OCI-LY1 (cell line): ENCODE measurements around the gene KIF13A.
"Not testable (repeated sequence)": the region's sequence is repeated elsewhere in the genome, so short reads cannot be mapped to it uniquely, and the experiment has no call there.

Experiments
- H2AFZ ChIP-seq: fragments of 200-600 bp; sonication (generic), shearing (Covaris generic); 2 replicates; pipeline ENCODE4 v1.6.0; 2014; ENCODE audit warnings: antibody characterized with exemption, mild to moderate bottlenecking, low read length
- H3F3A ChIP-seq: fragments of 200-600 bp; sonication (generic), shearing (Covaris generic); 2 replicates; pipeline ENCODE4 v1.6.0; 2014; ENCODE audit warnings: mild to moderate bottlenecking, antibody characterized with exemption, low read length, moderate library complexity; ENCODE audit not compliant: insufficient read depth
- H3K27ac ChIP-seq: fragments of 200-600 bp; sonication (generic); 2 replicates; pipeline ENCODE4 v1.5.1; 2014; ENCODE audit warnings: low read length, mixed run types, mild to moderate bottlenecking, low read depth; ENCODE audit not compliant: poor library complexity, severe bottlenecking
- H3K27me3 ChIP-seq: fragments of 200-600 bp; sonication (generic); 2 replicates; pipeline ENCODE4 v1.6.0; 2014; ENCODE audit warnings: antibody characterized with exemption, mild to moderate bottlenecking, low read length, moderate library complexity; ENCODE audit not compliant: insufficient read depth
- H3K36me3 ChIP-seq: fragments of 200-600 bp; sonication (generic); 2 replicates; pipeline ENCODE4 v1.6.1; 2014; ENCODE audit warnings: mild to moderate bottlenecking, antibody characterized with exemption, low read length, moderate library complexity, mixed read lengths; ENCODE audit not compliant: insufficient read depth
- H3K4me1 ChIP-seq: fragments of 200-600 bp; sonication (generic); 2 replicates; pipeline ENCODE4 v1.5.1; 2014; ENCODE audit warnings: mild to moderate bottlenecking, low read length, moderate library complexity; ENCODE audit not compliant: insufficient read depth, severe bottlenecking
- H3K4me2 ChIP-seq: fragments of 200-600 bp; sonication (generic), shearing (Covaris generic); 2 replicates; pipeline ENCODE4 v1.6.1; 2014; ENCODE audit warnings: low read length
- H3K4me3 ChIP-seq: fragments of 200-600 bp; sonication (generic); 2 replicates; pipeline ENCODE4 v1.5.1; 2014; ENCODE audit warnings: low read length, low read depth, mild to moderate bottlenecking, mixed read lengths; ENCODE audit not compliant: poor library complexity, severe bottlenecking
- H3K79me2 ChIP-seq: fragments of 200-600 bp; shearing (Covaris generic); 2 replicates; pipeline ENCODE4 v1.6.1; 2016; ENCODE audit warnings: mixed run types, low read length, mixed read lengths; ENCODE audit not compliant: insufficient read depth
- H3K9ac ChIP-seq: fragments of 200-600 bp; sonication (generic), shearing (Covaris generic); 2 replicates; pipeline ENCODE4 v1.6.1; 2014; ENCODE audit warnings: mild to moderate bottlenecking, low read length, mixed read lengths
- H3K9me2 ChIP-seq: fragments of 200-600 bp; sonication (generic), shearing (Covaris generic); 2 replicates; pipeline ENCODE4 v1.6.1; 2014; ENCODE audit warnings: low read depth, mild to moderate bottlenecking, low read length, mixed read lengths
- H3K9me3 ChIP-seq: fragments of 200-600 bp; shearing (Covaris generic); 2 replicates; pipeline ENCODE4 v1.6.1; 2014; ENCODE audit warnings: low read length, mixed read lengths
- H4K20me1 ChIP-seq: fragments of 200-600 bp; sonication (generic), shearing (Covaris generic); 2 replicates; pipeline ENCODE4 v1.6.0; 2016; ENCODE audit warnings: mild to moderate bottlenecking, low read length; ENCODE audit not compliant: insufficient read depth
- CTCF ChIP-seq: fragments of 200-600 bp; sonication (generic), shearing (Covaris generic); IDR thresholded peaks from 2 replicates; pipeline ENCODE4 v1.5.1; 2017; ENCODE audit warnings: mild to moderate bottlenecking, antibody characterized with exemption, low read length, moderate library complexity, mixed read lengths
- EZH2 ChIP-seq: fragments of 200-600 bp; sonication (generic), shearing (Covaris generic); IDR thresholded peaks from 2 replicates; pipeline ENCODE4 v1.8.0; 2017; ENCODE audit warnings: borderline replicate concordance, mixed run types, mild to moderate bottlenecking, antibody characterized with exemption, low read length, moderate library complexity, mixed read lengths

KIF13A gene

DNA sequence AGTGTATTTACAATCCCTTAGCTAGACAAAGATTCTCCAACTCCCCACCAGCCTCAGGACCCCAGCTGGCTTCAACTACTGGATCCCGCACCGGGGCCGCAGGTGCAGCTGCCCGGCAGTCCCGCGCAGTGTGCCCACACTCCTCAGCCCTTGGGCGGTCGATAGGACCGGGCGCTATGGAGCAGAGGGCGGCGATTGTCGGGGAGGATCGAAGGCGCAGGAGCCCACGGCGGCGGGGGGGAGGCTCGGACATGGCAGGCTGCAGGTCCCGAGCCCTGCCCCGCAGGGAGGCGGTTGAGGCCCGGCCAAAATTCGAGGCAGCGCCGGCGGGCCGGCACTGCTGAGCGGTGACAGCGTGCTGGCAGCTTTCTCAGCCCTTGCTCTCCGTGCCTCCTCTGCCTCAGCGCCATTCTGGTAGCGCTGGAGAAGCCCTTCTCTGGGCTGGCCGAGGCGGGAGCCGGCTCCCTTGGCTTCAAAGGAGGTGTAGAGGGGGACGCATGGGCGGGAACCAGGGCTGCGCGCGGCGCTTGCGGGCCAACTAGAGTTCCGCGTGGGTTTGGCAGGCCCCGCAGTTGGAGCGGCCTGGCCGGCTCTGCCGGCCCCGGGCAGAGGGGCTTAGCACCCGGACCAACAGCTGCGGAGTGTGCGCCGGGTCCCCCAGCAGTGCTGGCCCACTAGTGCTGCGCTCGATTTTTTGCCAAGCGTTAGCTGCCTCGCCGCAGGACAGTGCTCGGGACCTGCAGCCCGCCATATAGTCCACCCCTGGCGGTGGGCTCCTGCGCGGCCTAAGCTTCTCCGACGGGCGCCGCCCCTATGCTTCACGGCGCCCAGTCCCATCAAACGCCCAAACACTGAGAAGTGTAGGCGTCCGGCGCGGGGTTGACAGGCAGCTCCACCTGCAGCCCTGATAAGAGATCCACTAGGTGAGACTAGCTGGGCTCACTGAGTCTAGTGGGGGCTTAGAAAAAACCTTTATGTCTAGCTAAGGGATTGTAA, 32.4 kb upstream of the KIF13A start:
- Histone ChIP-seq H3K79me2 (no peaks in the 10 kb centered on the region), H3K27me3 (no peaks in the 10 kb centered on the region), H3K9me2 (no peaks in the 10 kb centered on the region), H3K27ac (no peak overlapping the region), H4K20me1 (no peaks in the 10 kb centered on the region), H3K9me3 (no peaks in the 10 kb centered on the region), H3K9ac (no peak overlapping the region), H3K4me1 (no peaks in the 10 kb centered on the region), H3K4me2 (no peak overlapping the region), H3F3A (no peaks in the 10 kb centered on the region), H2AFZ (no peak overlapping the region), H3K36me3 (no peaks in the 10 kb centered on the region), H3K4me3 (no peak overlapping the region)
- no peak for TF ChIP-seq EZH2
- no peak for TF ChIP-seq CTCF

GRCh38 chr6:18019133-18019532, 31.7 kb upstream of the KIF13A start:
- not testable (repeated sequence) for H2AFZ ChIP-seq, H3K4me2 ChIP-seq

DNA sequence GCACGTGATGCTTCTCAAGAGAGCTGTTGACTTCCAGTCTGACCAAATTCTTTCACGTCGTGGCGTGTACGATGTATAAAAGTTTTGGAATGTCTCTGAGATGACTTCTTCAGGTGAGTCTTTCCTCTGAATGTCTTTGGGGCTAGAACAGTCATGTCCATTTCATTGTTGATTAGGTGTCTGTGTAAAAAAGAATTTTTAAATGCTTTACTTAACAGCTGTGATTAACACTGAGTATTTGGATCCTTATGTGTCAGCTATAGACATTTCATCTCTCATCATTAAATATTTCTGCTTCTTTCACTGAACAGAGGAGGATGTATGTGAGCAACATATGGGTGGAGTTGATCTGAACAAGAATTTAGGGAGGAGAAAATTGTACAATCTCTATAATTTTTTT, 29.3 kb upstream of the KIF13A start:
- H3K4me2 ChIP-seq = no peak overlapping the region
- no peaks in the 10 kb centered on the region for H3F3A ChIP-seq
- no peaks in the 10 kb centered on the region for H4K20me1 ChIP-seq
- H2AFZ ChIP-seq = no peak overlapping the region
- H3K36me3 ChIP-seq = no peaks in the 10 kb centered on the region
- no peak overlapping the region for H3K9ac ChIP-seq
- no peaks in the 10 kb centered on the region for H3K79me2 ChIP-seq
- no peaks in the 10 kb centered on the region for H3K27me3 ChIP-seq
- no peaks in the 10 kb centered on the region for H3K9me3 ChIP-seq
- H3K9me2 ChIP-seq = no peaks in the 10 kb centered on the region
- TF ChIP-seq CTCF (no peak), EZH2 (no peak)
- no peak overlapping the region for H3K27ac ChIP-seq
- H3K4me3 ChIP-seq = no peak overlapping the region
- no peaks in the 10 kb centered on the region for H3K4me1 ChIP-seq

More at GRCh38 chr6:18019133-18019532, 31.7 kb upstream of the KIF13A start:
- not testable (repeated sequence) for H4K20me1 ChIP-seq, H3F3A ChIP-seq, H3K4me3 ChIP-seq, H3K36me3 ChIP-seq, H3K9me3 ChIP-seq, H3K9ac ChIP-seq, H3K79me2 ChIP-seq, H3K27me3 ChIP-seq, H3K4me1 ChIP-seq, H3K9me2 ChIP-seq, H3K27ac ChIP-seq

DNA sequence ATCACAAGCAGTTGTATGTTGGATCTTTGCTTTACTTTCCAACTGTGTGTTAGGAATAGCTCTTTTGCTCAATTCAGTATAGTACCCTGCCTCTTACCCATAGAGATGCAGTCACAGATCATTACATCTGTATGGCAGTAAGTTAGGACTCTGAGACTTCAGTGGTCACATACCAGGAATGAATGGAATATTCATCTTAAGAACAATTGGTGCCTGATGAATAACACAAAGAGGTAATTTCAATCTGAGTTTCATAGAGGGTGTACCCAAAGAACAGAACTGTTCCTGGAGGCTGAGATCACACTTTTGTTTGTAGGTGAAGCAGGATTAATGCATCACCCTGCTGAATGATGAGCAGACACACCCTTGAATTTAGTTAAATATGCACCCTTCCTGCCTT, 28.7 kb upstream of the KIF13A start:
- no peaks in the 10 kb centered on the region for H3F3A ChIP-seq
- no peak for TF ChIP-seq EZH2
- TF ChIP-seq CTCF = no peak
- H3K4me1 ChIP-seq = no peaks in the 10 kb centered on the region
- no peaks in the 10 kb centered on the region for H3K27me3 ChIP-seq
- no peaks in the 10 kb centered on the region for H4K20me1 ChIP-seq
- no peaks in the 10 kb centered on the region for H3K79me2 ChIP-seq
- H3K36me3 ChIP-seq = no peaks in the 10 kb centered on the region
- H3K27ac ChIP-seq = no peak overlapping the region
- H3K4me2 ChIP-seq = no peak overlapping the region
- no peaks in the 10 kb centered on the region for H3K9me3 ChIP-seq
- no peak overlapping the region for H3K4me3 ChIP-seq
- no peaks in the 10 kb centered on the region for H3K9me2 ChIP-seq
- no peak overlapping the region for H2AFZ ChIP-seq
- no peak overlapping the region for H3K9ac ChIP-seq
